ENCODE results near the gene NUCB1.

The NUCB1 gene

GRCh38 chr19:48964205-48965039, 64.3 kb downstream of the NUCB1 start:
- DNase-seq = no peak

DNA sequence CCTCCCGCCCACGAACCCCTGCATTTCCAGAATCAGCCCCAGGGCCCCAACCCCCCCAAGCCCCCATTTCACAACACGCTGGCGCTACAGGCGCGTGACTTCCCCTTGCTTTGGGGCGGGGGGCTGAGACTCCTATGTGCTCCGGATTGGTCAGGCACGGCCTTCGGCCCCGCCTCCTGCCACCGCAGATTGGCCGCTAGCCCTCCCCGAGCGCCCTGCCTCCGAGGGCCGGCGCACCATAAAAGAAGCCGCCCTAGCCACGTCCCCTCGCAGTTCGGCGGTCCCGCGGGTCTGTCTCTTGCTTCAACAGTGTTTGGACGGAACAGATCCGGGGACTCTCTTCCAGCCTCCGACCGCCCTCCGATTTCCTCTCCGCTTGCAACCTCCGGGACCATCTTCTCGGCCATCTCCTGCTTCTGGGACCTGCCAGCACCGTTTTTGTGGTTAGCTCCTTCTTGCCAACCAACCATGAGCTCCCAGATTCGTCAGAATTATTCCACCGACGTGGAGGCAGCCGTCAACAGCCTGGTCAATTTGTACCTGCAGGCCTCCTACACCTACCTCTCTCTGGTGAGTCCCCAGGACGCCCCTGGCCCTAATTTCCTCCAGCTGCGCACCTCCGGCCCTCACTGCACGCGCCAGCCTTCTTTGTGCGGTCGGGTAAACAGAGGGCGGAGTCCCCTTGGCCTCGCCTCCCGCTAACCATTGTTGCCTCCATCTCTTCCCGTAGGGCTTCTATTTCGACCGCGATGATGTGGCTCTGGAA, 65.1 kb downstream of the NUCB1 start, which contains the start of gene FTL:
FTL (plus strand) TSS at position 270 of the 766 bp plus-strand sequence; CDS start at position 469, 199 bp downstream.
- DNase-seq = peak; percentile 88 to 91

GRCh38 chr19:48965806-48966540, 65.9 kb downstream of the NUCB1 start:
- peak; percentile 49 to 77 for DNase-seq

DNA sequence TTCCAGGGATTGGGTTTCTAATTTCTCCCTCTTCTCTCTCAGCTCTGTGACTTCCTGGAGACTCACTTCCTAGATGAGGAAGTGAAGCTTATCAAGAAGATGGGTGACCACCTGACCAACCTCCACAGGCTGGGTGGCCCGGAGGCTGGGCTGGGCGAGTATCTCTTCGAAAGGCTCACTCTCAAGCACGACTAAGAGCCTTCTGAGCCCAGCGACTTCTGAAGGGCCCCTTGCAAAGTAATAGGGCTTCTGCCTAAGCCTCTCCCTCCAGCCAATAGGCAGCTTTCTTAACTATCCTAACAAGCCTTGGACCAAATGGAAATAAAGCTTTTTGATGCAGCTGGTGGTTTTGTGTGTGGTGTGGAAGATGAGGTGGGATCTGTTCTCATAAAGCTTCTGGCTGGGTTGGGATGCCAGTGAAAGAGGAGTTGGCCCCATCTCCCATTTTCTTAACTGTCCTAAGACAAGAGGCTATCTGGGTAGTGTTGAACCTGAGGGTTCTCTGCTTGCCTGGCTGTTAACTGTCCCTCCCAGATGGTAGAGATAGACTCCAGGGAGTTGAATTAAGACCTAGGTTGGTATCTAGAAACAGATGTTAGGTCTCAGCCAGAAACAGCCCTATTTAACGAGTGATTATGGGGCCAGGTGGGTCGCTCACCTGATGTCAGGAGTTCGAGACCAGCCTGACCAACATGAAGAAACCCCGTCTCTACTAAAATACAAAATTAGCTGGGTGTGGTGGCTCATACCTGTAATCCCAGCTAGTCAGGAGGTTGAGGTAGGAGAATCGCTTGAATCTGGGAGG, 66.6 kb downstream of the NUCB1 start:
- DNase-seq = no peak

DNA sequence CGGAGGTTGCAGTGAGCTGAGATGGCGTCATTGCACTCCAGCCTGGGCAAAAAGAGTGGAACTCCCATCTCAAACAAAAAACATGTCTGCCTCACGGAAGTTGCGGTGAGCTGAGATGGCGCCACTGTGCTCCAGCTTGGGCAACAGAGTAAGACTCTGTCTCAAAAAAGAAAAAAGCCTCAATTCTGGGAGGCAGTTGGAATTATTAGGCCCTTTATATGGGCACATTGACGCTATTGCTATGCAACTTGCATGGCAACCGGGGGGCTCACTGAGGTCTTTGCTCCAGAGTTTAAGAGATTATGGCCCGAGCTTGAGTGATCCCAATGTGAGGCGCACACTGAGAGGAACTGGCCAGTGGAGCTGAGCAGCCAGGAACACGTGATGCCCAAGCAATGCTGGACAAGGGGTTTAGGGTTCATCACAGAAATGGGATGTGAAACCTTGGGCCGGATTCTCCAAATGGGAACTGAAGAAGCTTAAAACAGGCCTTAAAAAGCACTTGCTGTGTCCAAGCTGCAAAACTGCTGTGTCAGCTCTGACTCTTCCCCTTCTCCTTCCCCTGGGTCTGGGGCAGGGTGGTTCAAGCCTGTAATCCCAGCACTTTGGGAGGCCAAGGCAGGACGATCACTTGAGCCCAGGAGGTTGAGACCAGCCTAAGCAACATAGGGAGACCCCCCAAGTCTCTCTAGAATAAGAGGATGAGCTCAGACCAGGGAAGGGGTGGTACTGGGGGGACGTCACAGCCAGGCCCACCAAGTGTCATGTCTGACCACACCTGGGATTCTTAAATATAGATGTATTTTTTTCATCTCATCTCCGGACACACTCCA, 67.5 kb downstream of the NUCB1 start:
- DNase-seq = peak in 1 of 2 donors; percentile 25

GRCh38 chr19:48968179-48968661, 68.1 kb downstream of the NUCB1 start:
- no peak for DNase-seq

- no peak for DNase-seq
Observed at GRCh38 chr19:48968813-48969218, 68.7 kb downstream of the NUCB1 start.

DNA sequence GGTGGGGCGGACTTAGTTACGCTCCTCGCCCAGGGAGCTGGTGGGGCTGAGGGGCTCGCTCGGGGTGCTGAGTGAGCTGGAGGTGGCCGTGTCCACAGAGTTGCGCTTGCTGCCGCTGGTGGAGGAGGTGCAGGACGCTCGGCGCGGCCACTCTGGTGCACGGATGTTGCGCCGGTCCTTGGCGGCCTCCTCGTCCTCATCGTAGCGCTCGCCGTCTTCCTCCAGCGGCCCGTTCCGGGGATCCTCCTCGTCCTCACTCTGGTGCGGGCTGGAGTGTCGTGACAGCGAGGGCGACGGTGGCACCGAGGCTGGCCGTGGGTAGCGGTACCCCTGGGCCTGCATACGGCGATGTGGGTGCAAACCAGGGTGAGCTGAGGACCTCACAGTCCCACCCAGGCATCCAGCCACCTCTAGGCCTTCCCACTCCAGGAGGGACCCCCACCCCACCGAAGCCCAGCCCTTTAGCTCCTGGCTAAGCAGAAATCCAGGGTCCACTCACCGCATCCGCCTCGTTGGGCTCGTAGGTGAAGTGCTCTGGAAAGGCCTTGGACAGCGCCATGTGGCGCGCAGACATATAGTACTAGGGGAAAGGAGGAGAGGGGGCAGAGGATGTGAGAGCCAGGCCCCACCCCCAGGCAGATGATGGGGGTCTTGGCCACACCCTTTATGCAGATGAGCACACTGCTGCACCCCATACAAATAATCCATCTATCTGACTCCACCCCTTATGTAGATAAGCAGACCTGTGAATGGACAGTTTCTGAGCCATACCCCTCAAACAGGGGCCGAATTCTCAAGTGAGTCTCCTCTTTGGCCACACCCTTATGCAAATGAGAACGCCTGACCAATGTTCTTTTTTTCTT, 69.4 kb downstream of the NUCB1 start:
- DNase-seq = no peak

GRCh38 chr19:48970139-48970766, 70.1 kb downstream of the NUCB1 start:
- DNase-seq = no peak

- peak; percentile 51 to 83 for DNase-seq
Observed at GRCh38 chr19:48970923-48971395, 70.8 kb downstream of the NUCB1 start.

Measured in bone marrow (tissue), 2 donors.